NCI-H1930 (cell line): Measurements from ENCODE around the gene MPZL3.
"Not testable (repeated sequence)": the region's sequence is repeated elsewhere in the genome, so short reads cannot be mapped to it uniquely, and the experiment has no call there.

ENCODE experiments used
- DNase-seq, 2 experiments: peaks; one replicate each; lab custom pipeline; 2025; lab: John Stamatoyannopoulos, UW

The MPZL3 gene

DNA sequence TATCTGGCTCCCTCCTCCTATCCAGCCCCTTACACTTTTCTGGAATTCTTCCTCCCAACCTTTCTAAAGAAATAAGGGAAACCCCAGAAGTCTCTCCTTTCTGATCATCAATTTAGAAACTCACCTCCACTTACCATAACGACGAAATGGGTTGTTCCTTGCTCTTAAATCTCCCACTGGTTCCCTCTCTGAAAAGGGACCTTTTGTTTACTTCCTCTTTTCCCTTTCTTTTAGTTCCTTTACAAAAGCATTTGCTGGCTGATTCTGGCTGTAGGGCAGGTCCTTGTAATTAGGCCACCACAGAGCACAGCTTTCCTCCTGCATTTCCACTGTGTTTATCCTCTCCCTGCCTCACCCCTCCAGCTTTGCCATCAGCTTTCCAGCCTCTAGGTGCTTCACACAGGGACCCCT lies 39.4 kb downstream of the MPZL3 start:
- no peak for DNase-seq

DNA sequence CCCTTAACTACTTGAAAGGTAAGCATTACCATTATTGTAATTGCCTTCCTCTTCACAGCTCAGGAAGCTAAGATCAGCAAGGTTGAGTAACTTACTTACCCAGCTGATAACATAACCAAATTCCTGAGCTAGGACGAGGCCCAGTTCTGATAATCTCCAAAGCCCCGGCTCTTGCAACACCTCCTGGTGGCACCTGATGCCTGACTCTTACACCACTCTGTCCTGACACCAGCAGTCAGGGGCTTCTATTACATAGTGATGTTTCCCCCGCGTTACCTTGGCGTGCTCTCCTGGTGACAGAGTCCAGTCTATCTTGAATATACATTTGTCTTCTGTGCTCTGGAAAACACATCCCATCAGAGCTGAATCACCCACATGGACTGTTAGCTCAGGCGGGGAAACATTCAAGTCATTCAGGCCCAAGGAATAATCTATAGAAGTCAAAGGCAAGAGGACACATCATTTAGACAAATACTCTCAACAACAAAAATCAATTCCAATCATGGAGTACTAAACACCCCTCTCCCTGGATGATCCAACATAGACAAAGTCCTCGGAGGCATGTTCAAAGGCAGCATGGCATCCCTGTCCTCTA lies 39.9 kb downstream of the MPZL3 start:
- no peak for DNase-seq

DNA sequence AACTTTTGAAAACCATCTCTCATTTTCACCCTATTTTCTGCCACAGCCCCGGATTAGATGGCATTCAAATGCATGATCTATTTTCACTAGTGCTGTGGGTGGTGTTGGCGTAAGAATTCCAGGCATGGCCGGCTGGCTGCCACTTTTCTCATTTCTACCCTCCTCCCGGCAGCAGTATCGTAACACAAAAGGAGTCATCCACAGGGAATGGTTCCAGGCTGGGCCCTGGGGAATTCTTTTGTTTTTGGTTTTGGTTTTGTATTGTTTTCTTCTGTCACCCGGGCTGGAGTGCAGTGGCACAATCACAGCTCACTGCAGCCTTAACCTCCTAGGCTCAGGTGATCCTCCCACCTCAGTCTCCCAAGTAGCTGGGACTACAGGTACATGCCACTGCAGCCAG lies 41.2 kb downstream of the MPZL3 start:
- no peak for DNase-seq

DNA sequence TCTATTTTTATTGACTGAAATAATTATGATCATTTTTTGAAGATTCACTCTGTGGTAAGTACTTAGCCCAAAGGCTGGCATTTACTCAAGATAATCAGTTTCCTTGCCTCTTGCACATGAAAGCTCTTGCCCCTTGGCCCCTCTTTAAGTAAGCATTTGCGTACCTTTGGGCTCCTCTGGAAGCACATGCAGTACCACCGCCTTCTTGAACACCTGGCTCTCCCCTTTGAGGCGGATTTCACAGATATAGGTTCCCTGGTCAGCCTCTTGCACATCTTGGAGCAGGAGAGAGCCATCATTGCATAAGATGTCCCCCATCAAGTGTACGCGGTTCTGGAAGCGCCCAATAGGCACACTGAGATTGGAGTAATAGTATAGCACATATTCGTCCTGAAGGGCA lies 41.8 kb downstream of the MPZL3 start:
- no peak for DNase-seq

DNA sequence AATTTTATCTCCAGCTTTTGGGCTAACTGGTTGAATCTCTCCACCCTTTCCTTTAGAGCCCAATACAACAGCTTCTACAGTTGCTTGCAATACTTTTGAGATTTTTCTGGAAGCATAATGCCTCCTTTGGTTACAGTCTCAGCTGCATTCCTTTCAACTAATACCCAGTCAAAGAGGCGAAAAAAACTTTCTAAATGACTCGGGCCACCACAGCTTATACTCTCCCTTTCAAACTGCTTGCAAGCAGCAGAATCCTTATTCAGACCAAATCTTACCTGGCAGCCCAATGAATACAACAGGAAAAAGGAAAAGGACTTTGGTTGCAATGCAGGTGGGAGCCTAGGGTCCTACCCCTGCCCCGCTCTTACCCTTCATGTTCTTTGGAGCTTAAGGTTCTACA lies 43.1 kb downstream of the MPZL3 start:
- no peak for DNase-seq

DNA sequence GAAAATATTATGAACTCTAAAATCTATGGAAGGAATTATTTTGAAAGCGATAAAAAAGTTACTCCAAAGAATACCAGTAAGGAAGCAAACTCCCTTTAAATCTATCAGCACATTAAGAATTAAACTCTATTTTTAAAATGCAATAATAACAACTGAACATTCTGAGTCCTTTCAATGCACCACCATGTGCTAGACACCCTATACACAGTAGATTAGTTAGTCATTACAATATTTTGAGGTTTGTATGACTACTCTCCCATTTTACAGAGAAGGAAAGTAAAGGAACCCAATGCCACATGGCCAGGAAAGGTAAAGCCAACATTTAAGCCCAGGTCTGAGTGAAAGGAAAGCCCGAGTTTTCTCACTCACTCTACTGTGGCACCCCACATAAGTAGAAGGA lies 45.1 kb downstream of the MPZL3 start:
- no peak for DNase-seq

DNA sequence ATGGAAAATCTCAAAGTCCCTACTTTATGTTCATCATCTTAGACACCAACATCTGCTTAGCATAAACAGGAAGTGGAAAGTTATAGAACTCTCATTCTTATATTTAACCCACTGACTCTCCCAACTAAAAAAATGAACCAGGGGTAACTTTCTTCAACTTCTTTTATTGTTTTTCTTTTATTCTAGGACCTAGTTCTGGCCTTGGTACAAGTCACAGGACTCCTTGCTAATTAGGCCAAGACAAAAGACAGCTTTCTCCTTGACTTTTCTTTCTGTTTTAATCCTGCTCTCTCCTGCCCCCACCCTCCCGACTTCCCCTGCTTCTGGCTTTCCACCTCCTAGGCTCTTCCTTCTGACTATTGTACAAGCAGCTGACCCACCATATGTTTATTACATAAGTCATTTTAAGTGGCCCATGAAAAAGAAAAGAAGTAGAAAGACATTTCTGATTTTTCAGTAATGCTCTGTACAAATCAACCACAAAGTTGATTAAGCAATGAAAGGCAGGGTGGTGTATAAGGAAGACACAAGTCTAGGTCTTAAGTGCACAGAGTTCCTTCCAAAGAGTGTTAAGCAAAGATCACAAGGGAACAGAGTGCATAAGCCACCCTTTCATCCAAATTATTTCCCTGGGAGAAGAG lies 45.7 kb downstream of the MPZL3 start:
- DNase-seq, result no peak

DNA sequence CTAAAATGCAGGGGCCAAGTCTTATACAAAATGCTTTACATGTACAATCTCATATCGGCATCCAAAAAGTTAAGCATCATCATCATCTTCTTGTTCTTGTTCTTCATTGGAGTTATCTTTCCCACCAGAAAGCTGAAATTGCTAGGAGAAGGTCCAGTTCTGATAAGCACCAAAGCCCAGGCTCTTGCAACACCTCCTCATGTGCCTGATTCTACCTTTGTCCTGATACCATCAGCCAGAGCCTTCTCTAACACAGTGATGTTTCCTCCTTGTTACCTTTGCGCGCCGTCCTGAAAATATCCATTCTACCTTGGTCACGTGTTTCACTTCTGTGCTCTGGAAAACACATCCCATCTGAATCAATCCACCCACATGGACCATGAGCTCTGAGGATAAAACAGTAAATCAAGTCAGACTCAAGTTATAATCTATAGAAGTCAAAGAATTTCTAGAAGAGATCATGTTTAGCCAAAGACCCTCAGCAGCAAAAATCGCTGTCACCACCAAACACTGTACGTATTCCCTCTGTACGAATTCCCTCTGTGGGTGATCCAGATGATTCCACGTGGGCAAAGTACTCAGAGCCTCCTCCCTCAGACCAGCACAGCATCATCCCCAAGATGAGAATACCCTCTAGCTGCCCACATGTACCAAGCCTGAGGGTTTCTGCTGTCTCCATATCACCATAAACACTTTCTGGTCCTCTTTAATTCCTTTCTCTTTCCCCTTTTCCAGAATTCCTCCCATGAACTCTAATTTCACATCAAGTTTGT lies 46.4 kb downstream of the MPZL3 start:
- DNase-seq, result no peak

DNA sequence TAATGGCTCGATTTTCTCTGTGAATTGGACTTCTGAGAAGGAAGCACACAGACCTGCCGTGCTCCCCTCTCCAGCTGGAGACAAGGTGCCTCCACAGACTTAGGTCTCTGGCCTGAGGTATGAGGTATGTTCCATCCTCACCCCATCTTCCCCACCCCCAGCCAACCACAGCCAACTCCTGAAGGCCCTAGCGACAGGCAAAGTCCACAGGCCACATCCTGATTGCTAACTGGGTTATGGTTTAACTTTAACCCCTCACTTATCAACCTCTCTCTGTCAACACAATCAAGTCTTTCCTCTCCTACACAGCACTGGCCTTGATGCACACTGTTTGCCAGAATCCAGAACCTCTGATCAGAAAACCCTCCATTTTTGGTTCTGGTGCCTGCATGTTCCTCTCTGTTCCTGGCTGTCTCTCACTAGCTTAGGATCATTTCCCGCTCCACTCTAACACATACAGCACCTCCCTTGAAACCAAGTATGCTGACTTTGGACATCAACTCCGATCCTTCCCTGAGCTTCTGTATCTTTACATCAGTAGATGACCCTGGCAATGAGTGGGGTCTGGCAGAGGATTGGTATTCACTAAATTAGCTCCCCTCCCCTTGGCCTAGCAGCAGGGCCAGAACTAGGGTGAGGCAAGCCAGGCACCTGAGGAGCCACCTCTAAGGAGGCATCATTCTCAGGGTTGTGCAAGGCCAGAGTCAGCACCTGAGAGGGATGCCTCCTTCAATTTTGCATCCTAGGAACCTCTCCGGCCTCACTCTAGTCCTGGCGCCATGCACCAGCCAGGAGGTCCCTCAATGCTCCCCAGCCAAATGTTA lies 49.4 kb downstream of the MPZL3 start:
- DNase-seq, result no peak

DNA sequence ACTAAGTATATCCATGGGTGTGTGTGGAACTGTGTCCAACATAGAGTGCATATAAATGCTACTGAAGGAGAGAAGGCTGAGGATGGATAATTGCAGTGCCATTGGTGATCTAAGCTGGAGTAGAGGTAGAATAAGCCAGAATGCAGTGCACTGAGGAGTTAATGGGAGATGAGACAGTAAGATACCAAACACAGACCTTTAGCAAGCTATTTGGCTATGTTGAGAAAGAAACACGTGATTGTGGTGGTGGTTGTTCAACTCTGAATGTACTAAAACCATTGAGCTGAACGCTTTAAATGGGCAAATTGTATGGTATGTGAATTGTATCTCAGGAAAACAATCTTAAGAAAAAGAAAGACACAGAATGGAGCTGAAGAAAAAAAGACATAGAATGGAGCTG lies 50.2 kb downstream of the MPZL3 start:
- no peak for DNase-seq

DNA sequence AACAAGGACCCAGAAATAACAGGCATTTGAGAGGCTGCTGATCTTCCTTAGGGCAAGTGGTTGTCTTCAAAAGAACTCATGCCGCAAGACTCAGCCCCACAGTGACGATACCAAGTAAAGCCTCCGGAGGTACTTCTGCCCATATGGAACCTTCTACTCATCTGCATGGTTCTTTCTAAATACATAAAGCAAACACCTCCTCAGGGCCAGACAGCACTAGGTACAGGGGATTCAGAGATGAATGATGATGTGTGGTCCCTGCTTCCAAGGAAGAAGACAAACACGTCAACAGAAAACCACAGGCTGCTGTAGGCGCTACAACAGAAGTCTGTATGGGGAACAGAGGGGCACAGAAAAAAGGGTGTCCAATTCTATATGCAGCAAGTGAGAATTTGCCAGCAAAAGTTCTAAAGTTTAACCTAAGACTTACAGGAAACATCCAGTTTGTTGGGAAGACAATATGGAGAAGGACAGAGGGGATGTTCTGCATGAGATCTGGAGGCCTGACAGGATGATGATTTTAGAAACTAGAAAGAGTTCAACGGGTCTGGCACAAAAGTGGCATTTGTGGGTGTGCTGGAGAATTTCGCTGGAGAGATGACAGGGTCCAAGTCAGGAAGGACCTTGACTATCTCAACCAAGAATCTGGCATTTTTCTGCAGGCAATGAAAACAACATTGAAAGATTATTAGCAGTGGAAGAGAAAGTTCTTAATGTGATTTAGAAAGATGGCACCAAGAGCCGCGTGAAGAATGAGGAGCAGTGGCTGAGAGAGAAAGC lies 51.1 kb downstream of the MPZL3 start:
- DNase-seq, result no peak

DNA sequence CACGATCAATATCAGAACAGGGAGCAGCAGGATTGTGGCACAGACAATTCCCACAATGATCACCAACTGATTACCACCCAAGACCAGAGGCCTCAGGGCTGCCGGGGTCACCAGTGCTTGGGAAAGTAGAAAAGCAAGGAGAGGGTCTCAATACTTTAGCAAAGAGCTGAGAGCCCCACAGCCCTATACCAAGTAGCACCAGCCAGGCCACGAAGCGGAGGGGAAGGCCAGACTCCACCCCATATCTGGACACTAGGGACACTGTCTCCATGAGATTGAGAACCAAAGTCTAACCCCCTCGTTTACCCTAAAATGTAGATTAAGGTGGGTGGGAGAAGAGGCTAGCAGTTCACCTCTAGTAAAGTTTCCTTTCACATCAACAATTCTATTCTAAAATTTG lies 51.7 kb downstream of the MPZL3 start:
- no peak for DNase-seq

DNA sequence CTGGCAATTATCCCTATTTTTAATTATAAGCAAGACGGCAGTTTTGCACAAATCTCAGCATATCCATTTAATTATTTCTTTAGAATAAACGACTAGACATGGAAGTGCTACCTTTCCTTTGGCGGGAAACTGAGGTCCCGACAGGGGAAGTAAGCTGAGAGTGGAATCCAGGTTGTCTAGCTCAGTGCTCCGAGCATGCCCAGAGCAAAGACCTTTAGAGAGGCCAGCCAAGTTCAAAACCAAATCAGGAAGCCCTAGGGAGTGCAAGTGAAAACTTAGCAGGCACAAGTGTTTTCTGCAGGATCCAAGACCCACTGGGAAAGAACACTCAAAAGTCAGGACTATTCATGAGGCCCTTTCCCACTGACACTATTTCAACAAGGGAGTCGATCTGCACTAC lies 53.0 kb downstream of the MPZL3 start:
- DNase-seq, result no peak

DNA sequence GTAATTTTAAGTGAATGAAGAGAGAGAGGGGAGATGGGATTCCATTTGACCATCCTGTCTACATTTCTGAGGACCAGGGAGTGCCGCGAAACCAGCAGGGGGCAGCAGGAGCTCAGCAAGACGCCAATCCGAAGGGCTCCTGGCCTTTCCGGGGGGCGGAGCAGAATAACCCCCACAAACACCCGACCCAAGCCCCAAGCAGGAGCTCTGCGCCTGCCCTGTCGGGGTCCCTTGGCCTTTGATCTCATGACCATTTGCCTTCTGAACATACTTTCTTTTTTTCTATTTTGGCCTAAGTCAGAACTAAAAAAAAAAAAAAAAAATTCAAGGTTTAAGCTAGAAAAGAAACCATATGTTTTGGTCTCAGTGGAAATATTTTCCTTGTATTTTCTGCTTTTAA lies 53.8 kb downstream of the MPZL3 start:
- peak; percentile 24 to 67 for DNase-seq

DNA sequence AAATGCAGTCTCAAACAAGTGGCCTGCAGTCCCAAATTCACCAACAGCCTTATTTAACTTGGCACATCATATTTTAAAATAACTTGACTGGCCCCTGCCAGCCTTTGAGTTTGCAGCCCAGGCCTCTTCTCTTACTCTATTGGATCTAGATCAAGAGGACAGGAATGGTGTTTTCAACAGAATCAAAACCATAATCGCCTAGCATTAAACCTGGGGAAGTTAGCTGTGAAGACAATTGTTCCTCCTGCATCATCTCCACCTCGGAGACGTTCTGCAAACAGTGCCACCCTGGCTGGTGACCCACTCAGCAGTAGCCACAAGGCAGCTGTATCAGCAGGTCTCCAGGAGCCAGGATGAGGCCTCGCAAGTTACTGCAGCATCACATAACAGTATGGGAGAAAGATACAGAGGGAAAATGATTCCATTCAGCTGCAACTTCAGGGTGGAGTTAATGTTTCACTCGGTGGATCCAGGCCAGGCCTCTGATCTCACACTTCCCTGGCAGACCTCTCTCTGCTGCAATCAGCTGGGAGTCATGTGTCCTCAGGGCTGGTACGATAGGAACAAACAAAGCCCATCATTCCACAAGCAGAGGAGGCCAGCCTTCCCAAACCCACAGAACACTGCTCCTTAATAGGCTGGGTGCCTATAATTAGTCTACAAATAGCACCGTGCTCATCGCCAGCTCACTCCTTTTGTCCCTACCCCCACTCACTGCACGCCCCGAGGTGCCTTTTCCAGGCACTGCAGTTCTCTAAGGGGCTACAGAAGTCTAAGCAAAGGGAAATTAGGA lies 57.1 kb downstream of the MPZL3 start:
- DNase-seq, result no peak

DNA sequence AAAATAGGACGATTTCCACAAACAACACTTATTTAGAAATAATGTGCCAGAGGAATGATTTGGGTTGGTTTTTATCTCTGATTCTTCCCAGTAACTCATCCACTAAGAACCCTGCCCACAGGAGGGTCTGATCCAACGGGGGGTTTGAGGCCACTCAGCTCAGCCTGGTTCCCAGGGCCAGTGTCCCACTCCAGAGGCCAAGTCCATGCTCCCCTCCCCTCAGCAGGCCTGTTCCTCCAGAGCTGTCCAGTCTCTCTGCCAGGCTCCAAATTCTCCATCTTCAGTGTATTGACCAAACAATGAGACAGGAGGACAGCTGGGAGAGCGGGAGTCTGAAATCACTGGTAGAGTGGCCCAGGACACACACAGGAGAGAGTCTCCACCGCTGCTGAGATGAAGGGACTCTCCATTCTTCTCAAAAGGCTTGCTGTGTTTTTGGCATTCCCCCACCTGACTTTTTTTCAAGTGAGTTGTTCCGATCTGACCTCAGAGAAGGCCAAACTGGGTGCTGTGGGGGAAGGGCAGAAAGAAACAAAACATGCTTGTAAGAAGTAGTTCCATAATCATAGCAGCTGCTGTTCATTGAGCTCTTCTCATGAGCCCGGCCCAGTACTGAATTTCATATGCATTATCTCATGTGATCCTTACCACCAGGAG lies 58.1 kb downstream of the MPZL3 start:
- DNase-seq, result no peak

DNA sequence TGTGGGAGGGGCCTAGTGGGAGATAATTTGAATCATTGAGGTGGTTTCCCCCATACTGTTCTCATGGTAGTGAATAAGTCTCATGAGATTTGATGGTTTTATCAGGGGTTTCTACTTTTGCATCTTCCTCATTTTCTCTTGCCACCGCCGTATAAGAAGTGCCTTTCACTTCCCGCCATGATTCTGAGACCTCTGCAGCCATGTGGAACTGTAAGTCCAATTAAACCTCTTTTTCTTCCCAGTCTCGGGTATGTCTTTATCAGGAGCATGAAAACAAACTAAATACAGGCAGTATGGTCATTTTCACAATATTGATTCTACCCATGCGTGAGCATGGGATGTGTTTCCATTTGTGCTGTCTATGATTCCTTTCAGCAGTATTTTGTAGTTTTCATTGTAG lies 59.3 kb downstream of the MPZL3 start:
- DNase-seq, result not testable (repeated sequence)

DNA sequence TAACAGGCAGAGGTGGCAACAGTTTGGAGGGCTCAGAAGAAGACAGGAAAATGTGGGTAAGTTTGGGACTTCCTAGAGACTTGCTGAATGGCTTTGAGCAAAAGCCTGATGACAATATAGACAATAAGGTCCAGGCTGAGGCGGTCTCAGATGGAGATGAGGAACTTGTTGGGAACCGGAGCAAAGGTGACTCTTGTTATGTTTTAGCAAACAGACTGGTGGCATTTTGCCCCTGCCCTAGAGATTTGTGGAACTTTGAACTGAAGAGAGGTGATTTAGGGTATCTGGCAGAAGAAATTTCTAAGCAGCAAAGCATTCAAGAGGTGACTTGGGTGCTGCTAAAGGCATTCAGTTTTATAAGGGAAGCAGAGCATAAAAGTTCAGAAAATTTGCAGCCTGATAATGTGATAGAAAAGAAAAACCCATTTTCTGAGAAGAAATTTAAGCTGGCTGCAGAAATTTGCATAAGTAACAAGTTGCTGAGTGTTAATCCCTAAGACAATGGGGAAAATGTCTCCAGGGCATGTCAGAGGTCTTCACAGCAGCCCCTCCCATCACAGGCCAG lies 61.1 kb downstream of the MPZL3 start:
- DNase-seq, result not testable (repeated sequence)

DNA sequence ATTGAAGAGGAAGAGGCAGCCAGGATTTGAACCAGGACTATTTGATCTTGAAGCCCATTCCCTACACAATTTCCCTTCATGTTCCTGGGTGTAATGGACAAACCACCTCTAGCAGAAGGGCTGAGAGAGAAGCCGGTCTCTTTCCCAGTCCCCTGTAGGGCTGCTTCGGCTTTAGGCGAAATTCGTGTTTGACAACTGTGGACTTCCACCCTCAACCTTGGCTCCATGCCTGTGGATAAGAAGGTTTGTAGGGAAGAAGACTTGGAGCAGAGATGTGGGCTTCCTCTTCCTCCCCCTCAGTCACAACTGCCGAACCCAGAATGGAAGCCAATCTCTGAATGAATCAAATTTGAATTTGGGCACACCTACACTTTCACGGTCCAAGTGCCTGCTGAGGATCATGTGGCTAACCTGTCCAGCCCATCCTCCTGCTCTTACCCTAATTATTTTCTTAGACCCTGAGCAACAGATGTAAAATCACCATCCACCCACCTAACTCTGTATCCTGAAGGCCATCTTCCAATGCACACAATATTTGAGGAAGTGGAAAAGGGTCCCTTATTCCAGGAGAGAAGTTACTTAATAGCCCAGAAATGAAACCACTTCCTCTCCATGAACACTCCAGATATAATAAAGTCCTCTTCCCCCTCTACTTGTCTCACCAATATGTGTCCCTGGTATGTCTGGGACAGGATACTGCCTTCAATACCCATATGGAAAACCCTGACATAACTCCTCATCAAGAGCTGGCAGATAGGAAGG lies 65.6 kb downstream of the MPZL3 start:
- no peak for DNase-seq
